Lower leg skin (tissue), 4 donors: ENCODE data around the gene ACTRT2. TPM values are rescaled to one million over a fixed set of nuclear protein-coding genes. Genes with fewer than 3 reads are reported as not detected.

Experiments used
- DNase-seq, 2 donors: peaks; one replicate each; pipeline ENCODE4 v3.0.0-alpha.2; 2019; ENCODE audit warnings: low spot score in 2 of 2
- H3K4me3 ChIP-seq: fragments of 200-600 bp; sonication (generic); 2 replicates; pipeline ENCODE4 v1.5.1; 2017; ENCODE audit warnings: mild to moderate bottlenecking, low read depth; ENCODE audit not compliant: poor library complexity, severe bottlenecking
- CTCF ChIP-seq, 3 donors: fragments of 450-650 bp; IDR thresholded peaks; one replicate each; pipeline ENCODE4 v1.5.1; 2016; ENCODE audit warnings: antibody characterized with exemption in 3 of 3, mild to moderate bottlenecking in 3 of 3, moderate library complexity in 2 of 3
- POLR2A ChIP-seq, 2 donors: fragments of 450-650 bp; IDR thresholded peaks; one replicate each; pipeline ENCODE4 v1.6.1; 2016 to 2017; ENCODE audit warnings: antibody characterized with exemption in 2 of 2, mild to moderate bottlenecking in 1 of 2, moderate library complexity in 1 of 2
- WGBS, 2 donors: methylation state at CpG; one replicate each; pipeline ENCODE4 v1.1.5; 2018; 5-methylcytosine and 5-hydroxymethylcytosine counted together
- intact Hi-C: fragments of 100-400 bp; cut with DNase I; formaldehyde crosslinking; loops from one replicate; pipeline ENCODE4 v1.15.0; 2023; ENCODE audit warnings: low total_unique reads
- total RNA-seq, 4 donors: library from RNA; depleted of rRNA; stranded (reverse); fragments of >200 nt; gene quantifications; one replicate each; pipeline ENCODE4 v1.1.0, GENCODE V29; 2016

Gene ACTRT2
- total RNA-seq, 4 donors from 2014 or later = not detected

- no peak for TF ChIP-seq POLR2A (IDR thresholded peaks at IDR 0.05)
- TF ChIP-seq CTCF (IDR thresholded peaks at IDR 0.05) = no peak
- intact Hi-C loops = no loop called here
- 70 to 71% methylated on average over 16 to 18 of the region's 19 CpGs for WGBS, 2 donors
- DNase-seq = peak in 1 of 2 donors; percentile 77
- H3K4me3 ChIP-seq = no peak overlapping the region
Measured at GRCh38 chr1:3035563-3036446, 14.5 kb downstream of the ACTRT2 start.

- intact Hi-C loops = no loop called here
- H3K4me3 ChIP-seq = no peak overlapping the region
- DNase-seq = peak in 1 of 2 donors; percentile 79
- WGBS, 2 donors = 56 to 75% methylated on average over 18 to 22 of the region's 22 CpGs
- TF ChIP-seq POLR2A (IDR thresholded peaks at IDR 0.05) (no peak), CTCF (IDR thresholded peaks at IDR 0.05) (no peak)
Measured at GRCh38 chr1:3036447-3037280, 15.4 kb downstream of the ACTRT2 start.

- WGBS, 2 donors = 80 to 81% methylated on average over 31 to 32 of the region's 32 CpGs
- intact Hi-C loops = no loop called here
- H3K4me3 ChIP-seq = no peak overlapping the region
- peak in 1 of 2 donors; percentile 58 for DNase-seq
- no peak for TF ChIP-seq POLR2A (IDR thresholded peaks at IDR 0.05)
- no peak for TF ChIP-seq CTCF (IDR thresholded peaks at IDR 0.05)
Measured at GRCh38 chr1:3037281-3038040, 16.2 kb downstream of the ACTRT2 start.

GRCh38 chr1:3038113-3038551 lies 16.9 kb downstream of the ACTRT2 start:
- 77 to 79% methylated on average over 11 of the region's 11 CpGs for WGBS, 2 donors
- intact Hi-C loops = no loop called here
- no peak overlapping the region for H3K4me3 ChIP-seq
- TF ChIP-seq CTCF (IDR thresholded peaks at IDR 0.05) (no peak), POLR2A (IDR thresholded peaks at IDR 0.05) (no peak)
- peak in 1 of 2 donors; percentile 79 for DNase-seq

GRCh38 chr1:3038571-3039181 lies 17.4 kb downstream of the ACTRT2 start:
- intact Hi-C loops = no loop called here

More at GRCh38 chr1:3038571-3039181, 17.4 kb downstream of the ACTRT2 start:
- TF ChIP-seq CTCF (IDR thresholded peaks at IDR 0.05) = no peak
- no peak for TF ChIP-seq POLR2A (IDR thresholded peaks at IDR 0.05)
- WGBS, 2 donors = 72 to 73% methylated on average over 6 to 14 of the region's 19 CpGs
- peak in 1 of 2 donors; percentile 66 for DNase-seq
- no peak overlapping the region for H3K4me3 ChIP-seq
